H9 (cell line): ENCODE data around the gene OR6K2. TPM values are rescaled to one million over a fixed set of nuclear protein-coding genes. Genes with fewer than 3 reads are reported as not detected.

ENCODE experiments used
- DNase-seq: peaks from one replicate; pipeline ENCODE4 v3.0.0-alpha.2; 2017
- H2AFZ ChIP-seq: one replicate; pipeline ENCODE4 v1.6.1; 2013; ENCODE audit warnings: mild to moderate bottlenecking, low read length, control low read depth, moderate library complexity
- H2AK5ac ChIP-seq: 2 replicates; pipeline ENCODE4 v1.6.1; 2013; ENCODE audit warnings: low read length, control low read depth, mixed read lengths; ENCODE audit not compliant: insufficient read length
- H2BK120ac ChIP-seq: one replicate; pipeline ENCODE4 v1.6.1; 2013; ENCODE audit warnings: low read depth, mild to moderate bottlenecking, low read length, control low read depth, inconsistent platforms; ENCODE audit not compliant: poor library complexity, severe bottlenecking
- H2BK12ac ChIP-seq: 2 replicates; pipeline ENCODE4 v1.6.1; 2013; ENCODE audit warnings: low read length, control low read depth, mixed read lengths, low read depth; ENCODE audit not compliant: insufficient read length
- H2BK15ac ChIP-seq: 2 replicates; pipeline ENCODE4 v1.6.1; 2013; ENCODE audit warnings: low read depth, low read length, control low read depth
- H2BK20ac ChIP-seq: one replicate; pipeline ENCODE4 v1.6.1; 2013; ENCODE audit warnings: low read depth, mild to moderate bottlenecking, low read length, control low read depth, inconsistent platforms; ENCODE audit not compliant: poor library complexity, severe bottlenecking
- H2BK5ac ChIP-seq: 2 replicates; pipeline ENCODE4 v1.6.1; 2013; ENCODE audit warnings: low read length, control low read depth, mixed read lengths; ENCODE audit not compliant: insufficient read length
- H3K14ac ChIP-seq: 2 replicates; pipeline ENCODE4 v1.6.1; 2013; ENCODE audit warnings: low read length, control low read depth; ENCODE audit not compliant: insufficient read depth
- H3K18ac ChIP-seq: 2 replicates; pipeline ENCODE4 v1.6.1; 2013; ENCODE audit warnings: low read depth, mild to moderate bottlenecking, mixed read lengths, low read length, control low read depth; ENCODE audit not compliant: insufficient read length
- H3K23ac ChIP-seq: 2 replicates; pipeline ENCODE4 v1.6.1; 2013; ENCODE audit warnings: low read length, control low read depth, mixed read lengths, low read depth; ENCODE audit not compliant: insufficient read length
- H3K23me2 ChIP-seq: 2 replicates; pipeline ENCODE4 v1.6.1; 2013; ENCODE audit warnings: low read depth, mild to moderate bottlenecking, mixed read lengths, low read length, control low read depth; ENCODE audit not compliant: insufficient read length, poor library complexity, severe bottlenecking
- H3K27ac ChIP-seq: 2 replicates; pipeline ENCODE4 v1.5.1; 2013; ENCODE audit warnings: low read length, control low read depth, mixed read lengths, low read depth; ENCODE audit not compliant: insufficient read length
- H3K27me3 ChIP-seq: 2 replicates; pipeline ENCODE4 v1.6.1; 2013; ENCODE audit warnings: low read length, control low read depth, inconsistent platforms; ENCODE audit not compliant: insufficient read depth
- H3K4ac ChIP-seq: 2 replicates; pipeline ENCODE4 v1.6.1; 2013; ENCODE audit warnings: low read depth, mild to moderate bottlenecking, control low read depth, inconsistent platforms, low read length, moderate library complexity
- H3K4me1 ChIP-seq: 2 replicates; pipeline ENCODE4 v1.6.1; 2013; ENCODE audit warnings: low read length, control low read depth, inconsistent platforms; ENCODE audit not compliant: insufficient read depth
- H3K4me2 ChIP-seq: 2 replicates; pipeline ENCODE4 v1.6.1; 2013; ENCODE audit warnings: low read length, control low read depth, mixed read lengths; ENCODE audit not compliant: insufficient read length, insufficient read depth
- H3K56ac ChIP-seq: 2 replicates; pipeline ENCODE4 v1.6.1; 2013; ENCODE audit warnings: low read depth, mild to moderate bottlenecking, mixed read lengths, low read length, control low read depth; ENCODE audit not compliant: insufficient read length
- H3K79me1 ChIP-seq: 2 replicates; pipeline ENCODE4 v1.6.1; 2013; ENCODE audit warnings: low read depth, mild to moderate bottlenecking, moderate library complexity, low read length, control low read depth, inconsistent platforms; ENCODE audit not compliant: insufficient read depth, poor library complexity, severe bottlenecking
- H3K79me2 ChIP-seq: 2 replicates; pipeline ENCODE4 v1.6.1; 2013; ENCODE audit warnings: low read length, control low read depth, inconsistent platforms; ENCODE audit not compliant: insufficient read depth
- H3K9ac ChIP-seq: 2 replicates; pipeline ENCODE4 v1.6.1; 2013; ENCODE audit warnings: low read length, control low read depth, mixed read lengths; ENCODE audit not compliant: insufficient read length; ENCODE audit errors: extremely low read depth
- H3K9me3 ChIP-seq: one replicate; pipeline ENCODE4 v1.6.1; 2013; ENCODE audit warnings: low read depth, low read length, inconsistent platforms; ENCODE audit not compliant: control insufficient read depth
- H3T11ph ChIP-seq: one replicate; pipeline ENCODE4 v1.6.1; 2013; ENCODE audit warnings: mild to moderate bottlenecking, low read length, control low read depth, inconsistent platforms
- H4K20me1 ChIP-seq: one replicate; pipeline ENCODE4 v1.6.1; 2013; ENCODE audit not compliant: control insufficient read depth, insufficient read length, insufficient read depth
- H4K5ac ChIP-seq: 2 replicates; pipeline ENCODE4 v1.6.1; 2013; ENCODE audit warnings: low read depth, mild to moderate bottlenecking, mixed read lengths, low read length, control low read depth; ENCODE audit not compliant: insufficient read length
- H4K8ac ChIP-seq: replicated peaks from 2 replicates; pipeline ENCODE4 v1.6.1; 2013; ENCODE audit warnings: low read length, control low read depth, mixed read lengths, low read depth; ENCODE audit not compliant: insufficient read length
- H4K91ac ChIP-seq: 2 replicates; pipeline ENCODE4 v1.6.1; 2013; ENCODE audit warnings: low read depth, mild to moderate bottlenecking, moderate library complexity, mixed read lengths, low read length, control low read depth; ENCODE audit not compliant: insufficient read length
- H3K27ac Mint-ChIP-seq, 3 experiments: 2 replicates in 2 of 3; 3 replicates in 1 of 3; pipeline ENCODE4 v1.8.0; 2020 to 2021; ENCODE audit warnings: mixed read lengths in 3 of 3, mild to moderate bottlenecking in 1 of 3, moderate library complexity in 1 of 3
- H3K27me3 Mint-ChIP-seq: 2 replicates; pipeline ENCODE4 v1.8.0; 2021; ENCODE audit warnings: low read depth, mild to moderate bottlenecking, moderate library complexity, mixed read lengths
- H3K36me3 Mint-ChIP-seq, 3 experiments: 2 replicates in 2 of 3; 3 replicates in 1 of 3; pipeline ENCODE4 v1.8.0; 2020 to 2021; ENCODE audit warnings: low read depth in 3 of 3, mixed read lengths in 3 of 3; ENCODE audit not compliant: insufficient read depth in 1 of 3
- H3K4me1 Mint-ChIP-seq, 2 experiments: 2 replicates each; pipeline ENCODE4 v1.8.0; 2020; ENCODE audit warnings: mixed read lengths in 2 of 2
- H3K4me3 Mint-ChIP-seq, 2 experiments: 2 replicates in 1 of 2; 3 replicates in 1 of 2; pipeline ENCODE4 v1.8.0; 2020 to 2021; ENCODE audit warnings: mild to moderate bottlenecking in 2 of 2, mixed read lengths in 2 of 2, moderate library complexity in 1 of 2
- H3K9me3 Mint-ChIP-seq, 2 experiments: 2 replicates in 1 of 2; 3 replicates in 1 of 2; pipeline ENCODE4 v1.8.0; 2020; ENCODE audit warnings: mild to moderate bottlenecking in 2 of 2, mixed read lengths in 2 of 2, moderate library complexity in 1 of 2
- WGBS: extraction: QIAGEN DNeasy Blood & Tissue Kit; methylation state at CpG from one replicate; pipeline ENCODE4 v1.1.7; 2013; ENCODE audit warnings: missing lambda C conversion rate, low lambda C conversion rate, mixed read lengths; ENCODE audit not compliant: insufficient read length; ENCODE audit errors: extremely low coverage; 5-methylcytosine and 5-hydroxymethylcytosine counted together
- total RNA-seq: library from RNA; stranded (reverse); gene quantifications from 2 replicates; pipeline ENCODE4 v1.2.1, GENCODE V29; 2021
- TF ChIP-seq, protein P1 (sequence below): fragments of 200-600 bp; sonication (generic); conservative IDR thresholded peaks from 3 replicates; pipeline ENCODE4 v1.8.0; 2021; ENCODE audit warnings: antibody characterized with exemption, mild to moderate bottlenecking

OR6K2 gene
- total RNA-seq, 1 experiment from 2014 or later = not detected

DNA sequence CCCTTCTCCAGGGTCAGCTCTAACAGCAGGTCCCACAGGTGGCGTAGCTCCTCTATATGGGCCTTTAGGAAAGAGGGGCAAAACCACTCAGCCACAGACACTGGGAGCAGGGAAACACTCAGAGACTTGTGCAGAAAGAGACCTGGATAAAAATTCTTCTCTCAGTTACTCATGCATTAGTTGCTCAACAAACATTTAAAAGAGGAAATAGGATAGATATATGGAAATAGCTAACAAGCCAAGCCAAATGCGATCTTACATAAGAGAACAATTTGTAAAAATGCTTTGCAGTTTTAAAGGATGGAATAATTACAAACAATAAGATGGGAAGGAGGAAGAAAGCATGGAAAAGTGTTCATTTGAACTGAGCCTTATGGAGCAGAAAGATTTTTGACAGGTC is 18.8 kb downstream of the OR6K2 start:
- DNase-seq = no peak
- H3K79me2 ChIP-seq = no peaks in the 10 kb centered on the region
- H4K20me1 ChIP-seq = no peaks in the 10 kb centered on the region
- H3K14ac ChIP-seq = no peak overlapping the region
- no peak overlapping the region for H2BK15ac ChIP-seq
- no peak overlapping the region for H2AK5ac ChIP-seq
- no peaks in the 10 kb centered on the region for H3K23me2 ChIP-seq
- no peaks in the 10 kb centered on the region for H3K9me3 Mint-ChIP-seq
- no peak overlapping the region for H3K4me3 Mint-ChIP-seq
- WGBS = no CpG with 5 or more reads among the region's 2 CpGs
- H3K27me3 ChIP-seq = no peaks in the 10 kb centered on the region
- H3K27ac Mint-ChIP-seq = no peak overlapping the region
- peaks cover 1% of the 10 kb centered on the region; the same call in 1 of the 2 replicates for H3K27me3 Mint-ChIP-seq
- no peak overlapping the region for H2BK5ac ChIP-seq
- H4K5ac ChIP-seq = no peak overlapping the region
- H3K23ac ChIP-seq = no peak overlapping the region
- no peak overlapping the region for H3T11ph ChIP-seq
- no peaks in the 10 kb centered on the region for H3K79me1 ChIP-seq
- H2BK20ac ChIP-seq = no peak overlapping the region
- H2AFZ ChIP-seq = no peak overlapping the region
- H4K8ac ChIP-seq = no peak overlapping the region
- no peaks in the 10 kb centered on the region for H3K36me3 Mint-ChIP-seq
- no peak overlapping the region for H3K18ac ChIP-seq
- H2BK120ac ChIP-seq = no peak overlapping the region
- H3K9me3 ChIP-seq = no peaks in the 10 kb centered on the region
- no peaks in the 10 kb centered on the region for H3K4me1 Mint-ChIP-seq
- no peak overlapping the region for H4K91ac ChIP-seq
- no peak overlapping the region for H2BK12ac ChIP-seq
- H3K27ac ChIP-seq = no peak overlapping the region
- no peak overlapping the region for H3K56ac ChIP-seq
- TF ChIP-seq, protein P1, sequence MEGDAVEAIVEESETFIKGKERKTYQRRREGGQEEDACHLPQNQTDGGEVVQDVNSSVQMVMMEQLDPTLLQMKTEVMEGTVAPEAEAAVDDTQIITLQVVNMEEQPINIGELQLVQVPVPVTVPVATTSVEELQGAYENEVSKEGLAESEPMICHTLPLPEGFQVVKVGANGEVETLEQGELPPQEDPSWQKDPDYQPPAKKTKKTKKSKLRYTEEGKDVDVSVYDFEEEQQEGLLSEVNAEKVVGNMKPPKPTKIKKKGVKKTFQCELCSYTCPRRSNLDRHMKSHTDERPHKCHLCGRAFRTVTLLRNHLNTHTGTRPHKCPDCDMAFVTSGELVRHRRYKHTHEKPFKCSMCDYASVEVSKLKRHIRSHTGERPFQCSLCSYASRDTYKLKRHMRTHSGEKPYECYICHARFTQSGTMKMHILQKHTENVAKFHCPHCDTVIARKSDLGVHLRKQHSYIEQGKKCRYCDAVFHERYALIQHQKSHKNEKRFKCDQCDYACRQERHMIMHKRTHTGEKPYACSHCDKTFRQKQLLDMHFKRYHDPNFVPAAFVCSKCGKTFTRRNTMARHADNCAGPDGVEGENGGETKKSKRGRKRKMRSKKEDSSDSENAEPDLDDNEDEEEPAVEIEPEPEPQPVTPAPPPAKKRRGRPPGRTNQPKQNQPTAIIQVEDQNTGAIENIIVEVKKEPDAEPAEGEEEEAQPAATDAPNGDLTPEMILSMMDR = no peak
- no peak overlapping the region for H3K9ac ChIP-seq
- H3K4me2 ChIP-seq = no peak overlapping the region
- no peak overlapping the region for H3K4ac ChIP-seq
- no peaks in the 10 kb centered on the region for H3K4me1 ChIP-seq
